Mesenchymal stem cell (in vitro differentiated cells and primary cell): Measurements from ENCODE around the gene DNAJA4.

Experiments used
- DNase-seq: peaks from one replicate; pipeline ENCODE4 v3.0.0-alpha.2; 2013
- H2AFZ ChIP-seq: one replicate; pipeline ENCODE4 v1.6.1; 2013; ENCODE audit warnings: low read depth, mild to moderate bottlenecking, control low read depth, inconsistent platforms, low read length, moderate library complexity
- H2AK5ac ChIP-seq: 2 replicates; pipeline ENCODE4 v1.6.1; 2013; ENCODE audit warnings: low read length, moderate library complexity, mild to moderate bottlenecking, inconsistent platforms; ENCODE audit not compliant: severe bottlenecking
- H2BK120ac ChIP-seq: one replicate; pipeline ENCODE4 v1.6.1; 2013; ENCODE audit warnings: low read depth, mild to moderate bottlenecking, inconsistent platforms, low read length, moderate library complexity
- H2BK12ac ChIP-seq, 2 experiments: one replicate each; pipeline ENCODE4 v1.6.1; 2013; ENCODE audit warnings: inconsistent platforms in 2 of 2, low read length in 2 of 2, mild to moderate bottlenecking in 2 of 2, moderate library complexity in 2 of 2, control low read depth in 1 of 2
- H2BK15ac ChIP-seq: one replicate; pipeline ENCODE4 v1.6.1; 2013; ENCODE audit warnings: mild to moderate bottlenecking, low read depth, inconsistent platforms; ENCODE audit not compliant: poor library complexity, severe bottlenecking
- H2BK5ac ChIP-seq: 2 replicates; pipeline ENCODE4 v1.6.1; 2013; ENCODE audit warnings: low read depth, mild to moderate bottlenecking, low read length, control low read depth, inconsistent platforms; ENCODE audit not compliant: poor library complexity, severe bottlenecking
- H3K14ac ChIP-seq, 2 experiments: one replicate each; pipeline ENCODE4 v1.6.1; 2013; ENCODE audit warnings: inconsistent platforms in 2 of 2, low read length in 2 of 2, control low read depth in 1 of 2, mild to moderate bottlenecking in 1 of 2, moderate library complexity in 1 of 2
- H3K18ac ChIP-seq, 2 experiments: one replicate each; pipeline ENCODE4 v1.6.1; 2013; ENCODE audit warnings: inconsistent platforms in 2 of 2, low read length in 2 of 2, control low read depth in 1 of 2, low read depth in 1 of 2, mild to moderate bottlenecking in 1 of 2
- H3K23ac ChIP-seq, 2 experiments: one replicate each; pipeline ENCODE4 v1.6.1; 2013; ENCODE audit warnings: inconsistent platforms in 2 of 2, low read length in 2 of 2, mild to moderate bottlenecking in 2 of 2, moderate library complexity in 2 of 2, control low read depth in 1 of 2
- H3K27ac ChIP-seq: 2 replicates; pipeline ENCODE4 v1.5.1; 2013; ENCODE audit warnings: mild to moderate bottlenecking, moderate library complexity, low read length, control low read depth, inconsistent platforms; ENCODE audit not compliant: poor library complexity, severe bottlenecking
- H3K27me3 ChIP-seq, 2 experiments: 2 replicates each; pipeline versions ENCODE4 v1.6.1 to v1.7.0; 2013; ENCODE audit warnings: low read length in 2 of 2, mild to moderate bottlenecking in 2 of 2, moderate library complexity in 2 of 2, control low read depth in 1 of 2, inconsistent platforms in 1 of 2; ENCODE audit not compliant: control insufficient read depth in 1 of 2, insufficient read depth in 1 of 2
- H3K36me3 ChIP-seq, 2 experiments: 2 replicates each; pipeline versions ENCODE4 v1.6.1 to v1.7.0; 2013; ENCODE audit warnings: low read length in 2 of 2, control low read depth in 1 of 2, inconsistent platforms in 1 of 2, low read depth in 1 of 2, mild to moderate bottlenecking in 1 of 2; ENCODE audit not compliant: insufficient read depth in 2 of 2, control insufficient read depth in 1 of 2
- H3K4ac ChIP-seq, 2 experiments: one replicate each; pipeline ENCODE4 v1.6.1; 2013; ENCODE audit warnings: inconsistent platforms in 2 of 2, low read length in 2 of 2, mild to moderate bottlenecking in 2 of 2, moderate library complexity in 2 of 2, control low read depth in 1 of 2, low read depth in 1 of 2
- H3K4me1 ChIP-seq: 2 replicates; pipeline ENCODE4 v1.6.1; 2013; ENCODE audit warnings: low read depth, low read length, control low read depth; ENCODE audit not compliant: control insufficient read depth, insufficient read depth
- H3K4me2 ChIP-seq: 2 replicates; pipeline ENCODE4 v1.6.1; 2013; ENCODE audit warnings: low read length, mild to moderate bottlenecking, inconsistent platforms; ENCODE audit not compliant: poor library complexity, severe bottlenecking
- H3K4me3 ChIP-seq, 2 experiments: 2 replicates each; pipeline versions ENCODE4 v1.5.1 to v1.7.0; 2013; ENCODE audit warnings: low read length in 2 of 2, mild to moderate bottlenecking in 2 of 2, control low read depth in 1 of 2, low read depth in 1 of 2; ENCODE audit not compliant: insufficient read depth in 1 of 2
- H3K79me1 ChIP-seq: replicated peaks from 2 replicates; pipeline ENCODE4 v1.6.1; 2013; ENCODE audit warnings: mild to moderate bottlenecking, control low read depth, low read length, inconsistent platforms; ENCODE audit not compliant: poor library complexity, severe bottlenecking
- H3K9ac ChIP-seq: 2 replicates; pipeline ENCODE4 v1.7.0; 2013; ENCODE audit warnings: mild to moderate bottlenecking, low read length, moderate library complexity
- H3K9me3 ChIP-seq: 2 replicates; pipeline ENCODE4 v1.7.0; 2013; ENCODE audit warnings: mild to moderate bottlenecking, low read length; ENCODE audit not compliant: control insufficient read depth
- H4K8ac ChIP-seq: one replicate; pipeline ENCODE4 v1.6.1; 2013; ENCODE audit warnings: inconsistent platforms, mild to moderate bottlenecking, low read length, moderate library complexity
- H4K91ac ChIP-seq: one replicate; pipeline ENCODE4 v1.6.1; 2013; ENCODE audit warnings: mild to moderate bottlenecking, low read length, inconsistent platforms
- WGBS: methylation state at CpG from one replicate; pipeline ENCODE4 v1.1.7; 2013; ENCODE audit warnings: mixed read lengths; 5-methylcytosine and 5-hydroxymethylcytosine counted together

Gene DNAJA4

GRCh38 chr15:78256044-78256437 is 8.3 kb upstream of the DNAJA4 start:
- H2BK120ac ChIP-seq, result no peak overlapping the region
- no peak overlapping the region for H2AK5ac ChIP-seq
- no peak overlapping the region for H2BK12ac ChIP-seq
- no peaks in the 10 kb centered on the region for H3K36me3 ChIP-seq
- no peak for DNase-seq
- WGBS, result 85% methylated on average over 2 of the region's 3 CpGs
- H3K23ac ChIP-seq, result no peak overlapping the region
- H3K9me3 ChIP-seq, result no peaks in the 10 kb centered on the region
- no peak overlapping the region for H3K14ac ChIP-seq
- H4K91ac ChIP-seq, result no peak overlapping the region
- H3K27me3 ChIP-seq, result peaks cover 0 to 37% of the 10 kb centered on the region in 2 experiments
- H3K18ac ChIP-seq, result no peak overlapping the region
- no peak overlapping the region for H3K9ac ChIP-seq
- H2BK5ac ChIP-seq, result no peak overlapping the region
- no peak overlapping the region for H3K4me2 ChIP-seq
- H3K27ac ChIP-seq, result no peak overlapping the region
- H2AFZ ChIP-seq, result no peak overlapping the region
- H3K4me3 ChIP-seq, result no peak overlapping the region
- no peak overlapping the region for H3K4ac ChIP-seq
- no peak overlapping the region for H4K8ac ChIP-seq
- H3K4me1 ChIP-seq, result peaks cover 5% of the 10 kb centered on the region
- H3K79me1 ChIP-seq, result no peaks in the 10 kb centered on the region
- H2BK15ac ChIP-seq, result no peak overlapping the region

- Histone ChIP-seq H2BK5ac (no peak overlapping the region), H3K27me3 (peaks cover 0 to 24% of the 10 kb centered on the region in 2 experiments), H3K9ac (no peak overlapping the region), H2AFZ (no peak overlapping the region), H3K23ac (no peak overlapping the region), H3K27ac (no peak overlapping the region), H4K91ac (no peak overlapping the region), H2BK12ac (no peak overlapping the region), H3K79me1 (no peaks in the 10 kb centered on the region), H3K18ac (no peak overlapping the region), H2BK120ac (no peak overlapping the region), H2BK15ac (no peak overlapping the region), H3K4me2 (no peak overlapping the region), H3K4me1 (peaks cover 5% of the 10 kb centered on the region), H3K4me3 (no peak overlapping the region), H3K4ac (no peak overlapping the region), H3K9me3 (no peaks in the 10 kb centered on the region), H4K8ac (no peak overlapping the region), H3K14ac (no peak overlapping the region), H3K36me3 (no peaks in the 10 kb centered on the region), H2AK5ac (no peak overlapping the region)
- no peak for DNase-seq
- WGBS, result 83% methylated on average over 2 of the region's 3 CpGs
These were observed 6.7 kb upstream of the DNAJA4 start for GRCh38 chr15:78257681-78258080.

GRCh38 chr15:78259232-78259631 is 5.1 kb upstream of the DNAJA4 start:
- no peak overlapping the region for H2AFZ ChIP-seq
- H3K27ac ChIP-seq, result no peak overlapping the region

GRCh38 chr15:78260489-78260888 is 3.9 kb upstream of the DNAJA4 start:
- no peaks in the 10 kb centered on the region for H3K9me3 ChIP-seq
- H3K79me1 ChIP-seq, result no peaks in the 10 kb centered on the region
- no peak overlapping the region for H2AK5ac ChIP-seq
- H3K18ac ChIP-seq, result no peak overlapping the region
- 0% methylated on average over 1 of the region's 2 CpGs for WGBS
- H3K4me3 ChIP-seq, result no peak overlapping the region
- H2BK15ac ChIP-seq, result no peak overlapping the region
- peaks cover 5% of the 10 kb centered on the region for H3K4me1 ChIP-seq
- H3K27me3 ChIP-seq, result peaks cover 0 to 18% of the 10 kb centered on the region in 2 experiments
- no peak overlapping the region for H3K4me2 ChIP-seq
- no peak overlapping the region for H3K9ac ChIP-seq
- no peak overlapping the region for H2BK12ac ChIP-seq
- no peak overlapping the region for H3K4ac ChIP-seq
- H3K14ac ChIP-seq, result no peak overlapping the region
- no peak overlapping the region for H4K8ac ChIP-seq
- H3K36me3 ChIP-seq, result no peaks in the 10 kb centered on the region
- H4K91ac ChIP-seq, result no peak overlapping the region
- no peak overlapping the region for H2BK5ac ChIP-seq
- H2AFZ ChIP-seq, result no peak overlapping the region
- DNase-seq, result no peak
- no peak overlapping the region for H3K23ac ChIP-seq
- no peak overlapping the region for H3K27ac ChIP-seq
- H2BK120ac ChIP-seq, result no peak overlapping the region

More at GRCh38 chr15:78259232-78259631, 5.1 kb upstream of the DNAJA4 start:
- DNase-seq, result no peak
- no peaks in the 10 kb centered on the region for H3K36me3 ChIP-seq
- H3K9ac ChIP-seq, result no peak overlapping the region
- H4K91ac ChIP-seq, result no peak overlapping the region
- peaks cover 5% of the 10 kb centered on the region for H3K4me1 ChIP-seq
- no peak overlapping the region for H3K23ac ChIP-seq
- H2AK5ac ChIP-seq, result no peak overlapping the region
- H2BK15ac ChIP-seq, result no peak overlapping the region
- no peak overlapping the region for H3K4ac ChIP-seq
- H3K4me3 ChIP-seq, result no peak overlapping the region
- H2BK120ac ChIP-seq, result no peak overlapping the region
- H3K9me3 ChIP-seq, result no peaks in the 10 kb centered on the region
- WGBS, result 72% methylated on average over 3 of the region's 3 CpGs
- no peak overlapping the region for H2BK12ac ChIP-seq
- H3K27me3 ChIP-seq, result peaks cover 0 to 21% of the 10 kb centered on the region in 2 experiments
- H3K14ac ChIP-seq, result no peak overlapping the region
- H2BK5ac ChIP-seq, result no peak overlapping the region
- H3K79me1 ChIP-seq, result no peaks in the 10 kb centered on the region
- no peak overlapping the region for H3K4me2 ChIP-seq
- no peak overlapping the region for H4K8ac ChIP-seq
- H3K18ac ChIP-seq, result no peak overlapping the region
